Body of pancreas (tissue), 4 donors: ENCODE measurements around the gene COL4A6. TPM values are rescaled to one million over a fixed set of nuclear protein-coding genes. Genes with fewer than 3 reads are reported as not detected.

ENCODE experiments used
- ATAC-seq: fragments of 150-250 bp; one replicate; pipeline ENCODE4 v1.9.1; 2016
- DNase-seq, 4 donors: peaks; one replicate each; pipeline ENCODE4 v3.0.0-alpha.2; 2019
- H3K27ac ChIP-seq, 4 donors: fragments of 200-600 bp; sonication (generic); 1 replicate in 3 of 4; 2 replicates in 1 of 4; pipeline versions ENCODE4 v1.5.1 to v1.6.1; 2016 to 2019; ENCODE audit warnings: mild to moderate bottlenecking in 1 of 4, mixed read lengths in 1 of 4, moderate library complexity in 1 of 4
- H3K27me3 ChIP-seq, 2 donors: fragments of 200-600 bp; sonication (generic); one replicate each; pipeline ENCODE4 v1.6.0; 2016; ENCODE audit warnings: mild to moderate bottlenecking in 1 of 2
- H3K36me3 ChIP-seq, 2 donors: fragments of 200-600 bp; sonication (generic); replicated peaks in 1 of 2; 2 replicates each; pipeline ENCODE4 v1.5.1; 2016; ENCODE audit warnings: low read depth in 2 of 2; ENCODE audit not compliant: insufficient read depth in 1 of 2
- H3K4me1 ChIP-seq: fragments of 200-600 bp; sonication (generic); one replicate; pipeline ENCODE4 v1.6.0; 2016
- H3K4me3 ChIP-seq, 2 donors: fragments of 200-600 bp; sonication (generic); 1 replicate in 1 of 2; 2 replicates in 1 of 2; pipeline ENCODE4 v1.5.1; 2016 to 2019
- H3K9me3 ChIP-seq, 3 donors: fragments of 200-600 bp; sonication (generic); 1 replicate in 2 of 3; 2 replicates in 1 of 3; pipeline ENCODE4 v1.5.1; 2016
- POLR2A ChIP-seq, 3 donors: fragments of 450-650 bp; IDR thresholded peaks; one replicate each; pipeline ENCODE4 v1.6.1; 2016; ENCODE audit warnings: antibody characterized with exemption in 3 of 3, mild to moderate bottlenecking in 2 of 3
- WGBS, 2 donors: methylation state at CpG; one replicate each; pipeline ENCODE4 v1.1.5; 2017; 5-methylcytosine and 5-hydroxymethylcytosine counted together
- intact Hi-C: fragments of 100-400 bp; cut with DNase I; formaldehyde crosslinking; loops from one replicate; pipeline ENCODE4 v1.15.1; 2023
- total RNA-seq, 2 donors: library from RNA; depleted of rRNA; stranded (reverse); fragments of >200 nt; gene quantifications; one replicate each; pipeline ENCODE4 v1.1.0, GENCODE V29; 2016
- TF ChIP-seq, protein P1 (sequence below), 7 experiments: fragments of 450-650 bp in 4 of 7; fragments of 200-600 bp in 3 of 7; sonication (generic) in 3 of 7; IDR thresholded peaks; one replicate each; pipeline ENCODE4 v1.5.1; 2016 to 2019; ENCODE audit warnings: antibody characterized with exemption in 7 of 7

Gene COL4A6
- total RNA-seq, 2 donors from 2014 or later = under 0.01 to 0.52 TPM

DNA sequence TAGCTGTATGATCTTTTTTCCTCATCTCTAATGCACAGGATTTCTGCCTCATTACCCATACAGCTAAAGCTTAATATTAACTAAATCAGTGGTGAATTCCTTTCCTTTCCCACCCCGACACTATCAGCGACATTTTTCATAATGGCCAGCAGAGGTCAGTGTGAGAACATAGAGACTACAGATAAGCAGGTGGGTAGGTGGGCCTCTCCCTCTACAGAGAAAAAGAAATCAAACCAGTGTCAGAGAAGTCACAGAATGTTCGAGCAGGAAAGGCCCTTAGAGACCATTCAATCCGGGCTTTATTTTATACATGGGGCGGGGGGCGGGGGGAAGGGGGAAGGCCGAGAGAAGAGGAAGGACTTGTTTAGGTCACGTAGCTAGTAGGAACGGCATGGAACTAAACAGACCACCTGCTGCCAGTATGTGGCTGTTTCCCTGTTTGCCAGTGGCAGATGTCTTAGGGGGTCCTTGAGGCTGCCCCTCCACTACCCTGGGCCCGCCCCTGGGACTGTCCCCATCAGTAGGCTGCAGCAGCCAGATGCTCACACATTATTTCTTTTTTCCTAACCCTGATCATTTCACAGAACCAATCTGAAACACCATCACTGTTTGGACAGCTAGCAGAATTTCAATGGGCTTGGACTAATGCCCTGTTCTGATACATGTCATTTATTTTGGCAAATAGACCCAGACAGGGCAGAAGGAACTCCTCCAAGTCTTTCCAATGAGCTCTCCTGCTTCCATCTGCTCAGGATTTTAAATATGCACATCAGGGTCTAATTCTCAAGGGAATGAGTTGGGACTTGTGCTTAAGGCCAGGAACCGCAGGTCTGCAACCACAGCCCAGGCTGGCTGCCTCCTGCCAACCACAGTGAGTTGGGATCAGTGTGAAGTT is 213.2 kb downstream of the COL4A6 start:
- 14 to 23% methylated on average over 8 to 11 of the region's 11 CpGs for WGBS, 2 donors
- intact Hi-C loops = loop anchor here (10.0 kb wide), 1 partner anchor 310 kb away; no protein-coding TSS in a partner anchor
- Histone ChIP-seq H3K36me3 (no peaks in the 10 kb centered on the region), H3K27me3 (no peaks in the 10 kb centered on the region), H3K4me3 (no peak overlapping the region), H3K4me1 (no peaks in the 10 kb centered on the region), H3K27ac (no peak overlapping the region), H3K9me3 (no peaks in the 10 kb centered on the region)
- DNase-seq (peak in 1 of 4 donors; percentile 12), ATAC-seq (no peak)
- TF ChIP-seq POLR2A (IDR thresholded peaks at IDR 0.05) = no peak
- TF ChIP-seq, protein P1, sequence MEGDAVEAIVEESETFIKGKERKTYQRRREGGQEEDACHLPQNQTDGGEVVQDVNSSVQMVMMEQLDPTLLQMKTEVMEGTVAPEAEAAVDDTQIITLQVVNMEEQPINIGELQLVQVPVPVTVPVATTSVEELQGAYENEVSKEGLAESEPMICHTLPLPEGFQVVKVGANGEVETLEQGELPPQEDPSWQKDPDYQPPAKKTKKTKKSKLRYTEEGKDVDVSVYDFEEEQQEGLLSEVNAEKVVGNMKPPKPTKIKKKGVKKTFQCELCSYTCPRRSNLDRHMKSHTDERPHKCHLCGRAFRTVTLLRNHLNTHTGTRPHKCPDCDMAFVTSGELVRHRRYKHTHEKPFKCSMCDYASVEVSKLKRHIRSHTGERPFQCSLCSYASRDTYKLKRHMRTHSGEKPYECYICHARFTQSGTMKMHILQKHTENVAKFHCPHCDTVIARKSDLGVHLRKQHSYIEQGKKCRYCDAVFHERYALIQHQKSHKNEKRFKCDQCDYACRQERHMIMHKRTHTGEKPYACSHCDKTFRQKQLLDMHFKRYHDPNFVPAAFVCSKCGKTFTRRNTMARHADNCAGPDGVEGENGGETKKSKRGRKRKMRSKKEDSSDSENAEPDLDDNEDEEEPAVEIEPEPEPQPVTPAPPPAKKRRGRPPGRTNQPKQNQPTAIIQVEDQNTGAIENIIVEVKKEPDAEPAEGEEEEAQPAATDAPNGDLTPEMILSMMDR (IDR thresholded peaks at IDR 0.05) = peak; percentile 17 to 56 (median 37)

DNA sequence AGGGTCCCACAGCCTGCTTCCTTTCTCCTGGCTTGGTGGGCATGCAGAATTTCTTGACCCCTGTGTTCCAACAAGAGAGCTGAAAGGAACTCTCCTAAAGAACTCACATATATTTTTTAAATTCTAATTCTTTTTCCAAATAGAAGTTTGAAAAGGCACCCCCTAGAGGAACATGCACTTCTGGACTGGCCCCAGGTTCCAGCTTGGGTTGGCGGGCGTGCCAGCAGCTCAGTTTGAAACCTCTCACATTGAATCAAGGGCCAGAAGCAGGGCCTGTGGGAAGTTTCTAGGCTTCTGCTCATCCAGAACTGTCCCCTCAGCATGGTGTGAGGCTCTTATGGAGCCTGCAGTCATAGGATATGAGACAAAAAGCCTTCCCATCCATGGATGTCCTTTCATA is 214.0 kb downstream of the COL4A6 start:
- ATAC-seq = no peak
- Histone ChIP-seq H3K4me3 (no peak overlapping the region), H3K9me3 (no peaks in the 10 kb centered on the region), H3K27ac (no peak overlapping the region), H3K27me3 (no peaks in the 10 kb centered on the region), H3K4me1 (no peaks in the 10 kb centered on the region), H3K36me3 (no peaks in the 10 kb centered on the region)
- intact Hi-C loops = loop anchor here (10.0 kb wide), 1 partner anchor 311 kb away; no protein-coding TSS in a partner anchor
- no peak for DNase-seq
- TF ChIP-seq POLR2A (IDR thresholded peaks at IDR 0.05) = no peak
- TF ChIP-seq, protein P1 (IDR thresholded peaks at IDR 0.05) = no peak
- WGBS, 2 donors = 83% methylated on average over 1 of the region's 2 CpGs; no CpG with 5 or more reads in 1 of the 2 donors

DNA sequence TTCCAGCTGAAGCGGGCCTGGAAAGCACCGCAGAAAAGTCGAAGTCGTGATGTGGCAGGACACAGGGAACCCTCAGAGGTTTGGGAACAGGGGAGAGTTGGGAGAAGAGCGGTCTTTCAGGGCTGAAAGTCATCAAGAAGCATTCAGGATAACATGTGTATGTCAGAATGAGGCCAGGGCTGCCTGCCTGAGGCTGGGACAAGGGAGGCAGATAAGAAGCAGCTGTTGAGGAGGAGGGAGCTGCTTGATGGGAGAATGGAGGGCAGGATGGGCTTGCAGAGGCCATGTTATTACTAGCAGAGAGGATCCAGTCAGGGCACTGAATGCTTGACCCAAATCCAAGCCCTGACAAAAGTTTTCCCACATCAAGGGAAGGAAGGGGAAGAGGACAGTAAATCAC is 214.6 kb downstream of the COL4A6 start:
- no peak for DNase-seq
- Histone ChIP-seq H3K36me3 (no peaks in the 10 kb centered on the region), H3K27ac (no peak overlapping the region), H3K9me3 (no peaks in the 10 kb centered on the region), H3K27me3 (no peaks in the 10 kb centered on the region), H3K4me1 (no peaks in the 10 kb centered on the region), H3K4me3 (no peak overlapping the region)
- TF ChIP-seq POLR2A (IDR thresholded peaks at IDR 0.05) = no peak
- TF ChIP-seq, protein P1 (IDR thresholded peaks at IDR 0.05) = no peak
- intact Hi-C loops = loop anchor here (10.0 kb wide), 1 partner anchor 311 kb away; no protein-coding TSS in a partner anchor
- no peak for ATAC-seq
- WGBS, 2 donors = 94 to 96% methylated on average over 5 of the region's 5 CpGs

DNA sequence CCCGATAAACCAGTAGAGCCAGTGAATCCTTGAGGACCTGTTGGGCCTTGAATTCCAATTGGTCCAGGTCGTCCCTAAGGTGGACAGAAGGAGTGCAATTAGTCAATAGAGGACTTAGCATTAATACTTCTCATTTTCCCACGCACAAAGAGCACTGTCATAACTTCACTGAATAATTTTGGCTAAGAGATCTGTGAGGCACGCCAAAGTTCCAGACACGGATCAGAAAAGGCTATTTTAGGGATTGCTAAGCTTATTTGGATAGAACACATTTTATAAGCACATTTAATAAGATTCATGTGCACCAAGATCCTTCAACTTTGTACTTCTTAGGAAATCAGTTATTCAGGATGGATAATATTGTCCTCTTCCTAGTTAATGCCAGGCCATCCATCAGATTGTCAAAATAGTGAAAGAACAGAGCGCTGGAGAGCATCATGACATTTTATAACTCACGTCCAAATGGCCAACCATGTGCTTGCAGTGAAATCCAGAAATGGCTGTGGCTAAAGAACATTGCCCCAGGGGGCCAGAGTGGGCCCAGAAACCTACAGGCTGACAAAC is 216.8 kb downstream of the COL4A6 start:
- WGBS, 2 donors = 80 to 85% methylated on average over 6 to 7 of the region's 7 CpGs
- no peak overlapping the region for H3K4me3 ChIP-seq
- no peak for DNase-seq
- no peaks in the 10 kb centered on the region for H3K4me1 ChIP-seq
- no peaks in the 10 kb centered on the region for H3K9me3 ChIP-seq
- ATAC-seq = no peak
- no peaks in the 10 kb centered on the region for H3K27me3 ChIP-seq
- intact Hi-C loops = loop anchor here (10.0 kb wide), 1 partner anchor 313 kb away; no protein-coding TSS in a partner anchor
- TF ChIP-seq POLR2A (IDR thresholded peaks at IDR 0.05) = no peak
- H3K27ac ChIP-seq = no peak overlapping the region
- H3K36me3 ChIP-seq = no peaks in the 10 kb centered on the region

DNA sequence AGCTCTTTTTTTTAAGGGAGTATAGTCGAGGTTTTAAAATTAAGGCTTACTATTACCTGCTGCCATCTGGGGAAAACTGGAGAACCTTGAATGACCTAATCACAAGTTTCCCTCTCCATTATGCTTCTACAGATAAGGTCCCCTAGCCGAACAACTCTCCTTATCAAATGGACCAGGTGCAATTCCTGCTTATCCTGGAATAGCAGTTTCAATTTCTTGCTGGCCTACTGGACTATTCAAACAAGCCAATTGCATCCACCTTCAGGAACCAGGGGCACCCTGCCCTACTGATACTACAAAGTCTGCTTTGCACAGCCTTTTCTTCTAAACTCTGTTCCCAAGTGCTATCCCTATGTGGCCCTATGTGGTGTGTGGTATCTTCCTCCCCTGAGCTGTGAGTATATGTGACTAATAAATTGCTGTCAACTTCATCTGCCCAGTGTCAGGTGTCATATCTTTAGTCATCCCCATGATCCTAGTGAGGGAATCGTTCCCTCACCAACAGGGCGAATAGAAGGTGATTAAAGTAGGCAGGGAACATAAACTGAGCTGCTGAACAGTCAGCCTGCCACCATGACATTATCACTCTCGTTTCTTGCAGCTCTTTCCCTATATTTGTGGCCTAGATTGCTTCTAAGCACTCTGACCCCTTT is 218.1 kb downstream of the COL4A6 start:
- Histone ChIP-seq H3K27me3 (no peaks in the 10 kb centered on the region), H3K36me3 (no peaks in the 10 kb centered on the region), H3K9me3 (no peaks in the 10 kb centered on the region), H3K4me3 (no peak overlapping the region), H3K27ac (no peak overlapping the region), H3K4me1 (no peaks in the 10 kb centered on the region)
- intact Hi-C loops = loop anchor here (10.0 kb wide), 1 partner anchor 315 kb away; no protein-coding TSS in a partner anchor
- DNase-seq = no peak
- TF ChIP-seq POLR2A (IDR thresholded peaks at IDR 0.05) = no peak
- TF ChIP-seq, protein P1 (IDR thresholded peaks at IDR 0.05) = no peak
- WGBS, 2 donors = 54 to 62% methylated on average over 4 of the region's 5 CpGs
- no peak for ATAC-seq
